GM21825 (cell line): ENCODE data around the gene NYAP1.
"Not testable (repeated sequence)": the region's sequence is repeated elsewhere in the genome, so short reads cannot be mapped to it uniquely, and the experiment has no call there.

Experiments
- ATAC-seq: cut with Tn5 transposase; IDR thresholded peaks from one replicate; pipeline ENCODE4 v1.9.1; 2021; ENCODE audit warnings: mild to moderate bottlenecking, moderate library complexity; ENCODE audit not compliant: unreplicated experiment

Gene NYAP1

DNA sequence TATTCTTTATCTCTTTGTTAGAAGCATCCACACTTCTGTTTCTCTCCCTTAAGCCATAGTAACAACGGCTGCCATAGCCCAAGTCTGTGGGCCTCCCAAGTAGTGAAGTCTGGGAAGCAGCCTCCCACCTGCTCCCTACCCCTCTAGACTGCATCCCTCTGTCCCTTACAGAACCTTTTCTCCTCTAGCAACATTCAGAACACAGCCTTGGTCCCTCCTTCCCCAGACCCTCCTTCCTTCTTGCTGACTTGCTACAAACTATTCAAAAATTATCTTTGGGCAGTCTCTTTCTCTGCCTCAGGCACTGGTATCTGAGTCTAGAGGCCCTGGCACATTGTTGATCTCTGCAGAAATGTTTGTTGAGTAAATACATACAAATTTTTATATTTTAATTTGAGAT, 2.3 kb upstream of the NYAP1 start:
- ATAC-seq, result no peak

- no peak for ATAC-seq
Measured at GRCh38 chr7:100482728-100483089, 1.0 kb upstream of the NYAP1 start.

- no peak for ATAC-seq
Measured at GRCh38 chr7:100483090-100483721, 521 bp upstream of the NYAP1 start.

DNA sequence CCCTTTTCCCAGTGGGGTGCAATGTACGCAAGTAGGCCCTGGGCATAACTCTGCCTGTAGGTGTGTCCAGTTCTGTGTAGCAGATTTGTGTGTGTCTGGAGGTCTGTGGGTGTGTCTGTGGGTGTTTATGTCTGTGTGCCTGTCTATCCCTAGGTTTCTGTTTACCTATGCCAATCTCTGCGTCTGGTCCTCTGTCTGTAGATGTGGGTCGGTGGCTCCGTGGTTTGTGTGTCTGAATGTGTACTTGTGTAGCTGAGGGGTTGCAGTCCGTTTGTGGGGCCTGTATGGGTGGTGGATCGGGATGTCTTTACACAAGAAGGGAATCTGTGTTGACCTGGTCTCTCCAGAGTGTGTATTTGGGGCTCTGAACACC, 932 bp downstream of the NYAP1 start:
- ATAC-seq, result no peak

GRCh38 chr7:100485471-100485876, 1.7 kb downstream of the NYAP1 start:
- ATAC-seq, result no peak

DNA sequence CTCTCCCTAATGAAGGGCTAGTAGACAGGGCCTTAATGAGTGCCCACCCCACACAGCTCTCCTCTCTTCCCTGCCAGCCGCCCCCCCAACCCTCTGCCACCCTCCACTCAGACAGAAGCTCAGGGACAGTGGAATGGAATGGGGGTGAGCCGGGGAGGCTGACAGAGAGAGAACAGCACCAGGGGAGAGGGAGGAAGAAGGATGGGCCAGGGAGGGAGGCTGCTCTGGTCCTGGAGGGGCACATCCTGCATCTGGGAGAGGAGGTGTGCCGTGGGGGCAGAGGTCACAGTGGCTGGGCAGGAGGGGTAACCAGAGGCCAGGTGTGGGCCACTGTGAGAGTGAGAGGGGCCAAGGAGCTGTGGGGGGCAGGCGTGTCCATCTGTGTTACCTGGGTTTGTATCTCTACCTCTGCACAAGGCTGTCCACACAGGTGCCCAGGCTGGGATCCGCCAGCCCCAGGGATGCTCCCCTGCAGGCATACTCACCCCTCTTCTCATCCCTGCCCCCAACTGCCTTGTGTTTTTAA, 2.4 kb downstream of the NYAP1 start:
- no peak for ATAC-seq

- no peak for ATAC-seq
Measured at GRCh38 chr7:100486753-100487446, 3.2 kb downstream of the NYAP1 start.

DNA sequence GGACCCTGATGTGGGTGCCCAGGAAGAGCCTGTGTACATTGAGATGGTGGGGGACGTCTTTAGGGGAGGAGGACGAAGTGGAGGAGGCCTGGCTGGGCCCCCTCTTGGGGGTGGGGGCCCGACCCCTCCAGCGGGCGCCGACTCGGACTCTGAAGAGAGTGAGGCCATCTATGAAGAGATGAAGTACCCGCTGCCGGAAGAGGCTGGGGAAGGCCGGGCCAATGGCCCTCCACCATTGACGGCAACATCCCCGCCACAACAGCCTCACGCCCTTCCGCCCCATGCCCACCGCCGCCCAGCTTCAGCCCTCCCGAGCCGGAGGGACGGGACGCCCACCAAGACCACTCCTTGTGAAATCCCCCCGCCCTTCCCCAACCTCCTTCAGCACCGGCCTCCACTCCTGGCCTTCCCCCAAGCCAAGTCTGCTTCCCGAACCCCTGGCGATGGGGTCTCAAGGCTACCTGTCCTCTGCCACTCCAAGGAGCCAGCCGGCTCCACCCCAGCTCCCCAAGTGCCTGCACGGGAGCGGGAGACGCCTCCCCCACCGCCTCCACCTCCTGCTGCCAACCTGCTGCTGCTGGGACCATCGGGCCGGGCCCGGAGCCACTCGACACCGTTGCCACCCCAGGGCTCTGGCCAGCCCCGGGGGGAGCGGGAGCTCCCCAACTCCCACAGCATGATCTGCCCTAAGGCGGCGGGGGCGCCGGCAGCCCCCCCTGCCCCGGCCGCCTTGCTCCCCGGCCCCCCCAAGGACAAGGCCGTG, 4.8 kb downstream of the NYAP1 start:
- no peak for ATAC-seq

- ATAC-seq, result no peak
Measured at GRCh38 chr7:100489121-100489520, 5.4 kb downstream of the NYAP1 start.

GRCh38 chr7:100489824-100490223, 6.1 kb downstream of the NYAP1 start:
- no peak for ATAC-seq

DNA sequence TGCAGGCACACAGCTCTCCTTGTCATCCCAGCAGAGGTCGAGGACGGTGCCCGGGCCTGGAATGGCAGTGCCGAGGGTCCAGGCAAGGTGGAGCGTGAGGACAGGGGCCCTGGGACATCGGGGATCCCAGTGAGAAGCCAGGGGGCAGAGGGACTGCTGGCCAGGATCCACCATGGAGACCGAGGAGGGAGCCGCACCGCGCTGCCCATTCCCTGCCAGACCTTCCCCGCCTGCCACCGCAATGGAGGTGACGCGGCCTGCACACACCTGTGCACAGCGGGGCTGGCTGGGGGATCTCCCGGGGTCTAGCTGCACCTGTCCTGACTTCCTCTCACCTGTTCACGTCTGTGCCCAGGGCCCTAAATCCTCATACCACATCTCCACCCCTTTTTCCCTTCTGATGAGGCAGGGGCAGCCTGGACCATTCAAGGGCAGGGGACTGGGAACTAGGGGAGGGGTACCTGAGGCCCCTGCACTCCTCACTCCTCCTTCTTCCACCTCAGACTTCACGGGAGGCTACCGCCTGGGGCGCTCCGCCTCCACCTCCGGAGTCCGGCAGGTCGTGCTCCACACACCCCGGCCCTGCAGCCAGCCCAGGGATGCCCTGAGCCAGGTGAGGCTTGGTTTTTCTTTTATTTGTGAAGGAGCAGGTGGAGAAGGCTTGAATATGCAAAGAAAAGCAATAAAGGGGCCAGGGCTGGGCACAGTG, 6.9 kb downstream of the NYAP1 start:
- no peak for ATAC-seq

- ATAC-seq, result no peak
Measured at GRCh38 chr7:100491192-100491578, 7.5 kb downstream of the NYAP1 start.

DNA sequence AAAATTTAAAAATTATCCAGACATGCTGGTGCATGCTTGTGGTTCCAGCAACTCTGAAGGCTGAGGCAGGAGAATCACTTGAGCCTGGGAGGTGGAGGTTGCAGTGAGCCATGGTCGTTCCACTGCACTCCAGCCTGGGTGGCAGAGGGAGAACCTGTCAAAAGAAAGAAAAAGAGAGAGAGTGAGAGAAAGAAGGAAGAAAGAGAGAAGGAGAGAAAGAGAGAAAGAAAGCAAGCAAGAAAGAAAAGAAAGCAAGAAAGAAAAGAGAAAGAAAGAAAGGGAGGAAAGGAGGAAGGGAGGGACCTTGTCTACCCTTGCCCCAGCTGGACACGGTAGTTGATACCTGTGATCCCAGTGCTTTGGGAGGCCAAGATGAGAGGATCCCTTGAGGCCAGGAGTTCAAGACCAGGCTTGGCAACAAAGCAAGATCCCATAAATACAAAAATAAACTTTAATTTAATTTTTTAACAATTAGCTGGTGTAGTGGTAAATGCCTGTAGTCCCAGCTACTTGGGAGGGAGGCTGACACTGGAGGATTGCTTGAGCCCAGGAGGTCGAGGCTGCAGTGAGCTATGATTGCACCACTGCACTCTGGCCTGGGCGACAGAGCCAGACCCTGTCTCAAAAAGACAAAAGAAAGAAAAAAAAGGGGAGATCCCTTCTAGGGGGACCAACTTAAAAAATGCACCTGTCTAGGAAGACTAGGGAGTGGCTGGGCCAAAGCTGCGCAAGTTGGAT, 9.2 kb downstream of the NYAP1 start:
- ATAC-seq, result no peak

DNA sequence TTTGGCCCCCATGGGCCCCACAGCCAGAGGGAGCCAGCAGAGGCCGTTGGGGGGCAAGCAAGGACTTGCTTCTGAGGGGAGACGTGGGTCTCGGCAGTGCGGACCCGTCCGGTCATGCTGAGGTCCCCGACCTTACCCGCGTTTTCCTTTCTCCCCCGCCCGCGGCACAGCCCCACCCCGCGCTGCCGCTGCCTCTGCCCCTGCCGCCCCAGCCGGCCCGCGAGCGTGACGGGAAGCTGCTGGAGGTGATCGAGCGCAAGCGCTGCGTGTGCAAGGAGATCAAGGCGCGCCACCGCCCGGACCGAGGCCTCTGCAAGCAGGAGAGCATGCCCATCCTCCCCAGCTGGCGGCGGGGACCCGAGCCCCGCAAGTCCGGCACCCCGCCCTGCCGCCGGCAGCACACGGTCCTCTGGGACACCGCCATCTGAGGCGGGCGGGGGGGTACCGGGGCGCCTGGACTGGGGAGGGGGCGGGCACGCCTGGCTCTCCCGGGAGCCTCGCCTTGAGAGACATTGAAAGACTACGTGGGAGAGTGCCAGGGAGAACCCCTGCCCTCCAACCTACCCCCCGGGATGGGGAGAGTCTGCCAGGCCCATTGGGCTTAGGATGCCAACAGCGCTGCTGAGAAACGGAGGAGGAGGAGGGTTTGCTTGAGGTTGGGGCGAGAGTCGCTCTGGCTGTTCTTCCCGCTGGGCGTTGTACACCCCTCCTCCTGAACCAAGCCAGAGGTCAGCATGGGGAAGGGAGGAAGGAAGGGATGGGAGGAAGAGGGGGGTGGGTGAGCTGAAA, 9.9 kb downstream of the NYAP1 start:
- no peak for ATAC-seq

DNA sequence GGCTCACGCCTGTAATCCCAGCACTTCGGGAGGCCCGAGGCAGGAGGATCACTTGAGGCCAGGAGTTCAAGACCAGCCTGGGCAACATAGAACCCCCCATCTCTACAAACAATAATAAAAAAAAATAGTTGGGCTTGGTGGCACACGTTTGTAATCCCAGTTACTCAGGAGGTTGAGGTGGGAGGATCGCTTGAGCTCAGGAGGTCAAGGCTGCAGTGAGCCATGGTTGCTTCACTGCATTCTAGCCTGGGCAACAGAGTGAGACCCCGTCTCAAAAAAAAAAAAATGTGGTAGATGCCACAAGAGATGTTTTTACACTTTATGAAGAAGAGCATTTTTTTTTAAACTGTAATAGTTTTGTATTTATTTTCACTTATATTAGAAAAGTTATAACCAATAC, 12.8 kb downstream of the NYAP1 start:
- ATAC-seq, result no peak

DNA sequence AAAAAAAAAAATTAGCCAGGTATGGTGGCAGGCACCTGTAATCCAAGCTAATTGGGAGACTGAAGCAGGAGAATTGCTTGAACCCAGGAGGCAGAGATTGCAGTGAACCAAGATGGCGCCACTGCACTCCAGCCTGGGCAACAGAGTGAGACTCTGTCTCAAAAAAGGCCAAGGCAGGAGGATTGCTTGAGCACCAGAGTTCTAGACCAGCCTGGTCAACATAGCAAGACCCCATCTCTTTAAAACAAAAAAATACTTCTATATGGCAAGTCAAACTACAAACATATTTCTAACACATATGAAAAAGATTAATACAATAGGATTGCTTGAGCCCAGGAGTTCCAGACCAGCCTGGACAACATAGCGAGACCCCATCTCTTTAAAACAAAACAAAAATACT, 17.0 kb downstream of the NYAP1 start:
- ATAC-seq, result not testable (repeated sequence)

DNA sequence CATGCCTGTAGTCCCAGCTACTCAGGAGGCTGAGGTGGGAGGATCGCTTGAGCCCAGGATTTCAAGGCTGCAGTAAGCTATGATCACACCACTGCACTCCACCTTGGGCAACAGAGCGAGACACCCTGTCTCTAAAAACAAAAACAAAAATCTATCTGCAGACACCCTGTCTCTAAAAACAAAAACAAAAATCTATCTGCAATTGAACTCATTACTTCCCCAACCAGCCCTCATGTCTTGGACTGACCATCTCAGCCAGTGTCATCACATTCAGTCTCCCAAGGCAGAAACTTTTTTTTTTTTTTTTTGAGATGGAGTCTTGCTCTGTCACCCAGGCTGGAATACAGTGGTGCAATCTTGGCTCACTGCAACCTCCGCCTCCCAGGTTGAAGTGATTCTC, 20.3 kb downstream of the NYAP1 start:
- not testable (repeated sequence) for ATAC-seq

DNA sequence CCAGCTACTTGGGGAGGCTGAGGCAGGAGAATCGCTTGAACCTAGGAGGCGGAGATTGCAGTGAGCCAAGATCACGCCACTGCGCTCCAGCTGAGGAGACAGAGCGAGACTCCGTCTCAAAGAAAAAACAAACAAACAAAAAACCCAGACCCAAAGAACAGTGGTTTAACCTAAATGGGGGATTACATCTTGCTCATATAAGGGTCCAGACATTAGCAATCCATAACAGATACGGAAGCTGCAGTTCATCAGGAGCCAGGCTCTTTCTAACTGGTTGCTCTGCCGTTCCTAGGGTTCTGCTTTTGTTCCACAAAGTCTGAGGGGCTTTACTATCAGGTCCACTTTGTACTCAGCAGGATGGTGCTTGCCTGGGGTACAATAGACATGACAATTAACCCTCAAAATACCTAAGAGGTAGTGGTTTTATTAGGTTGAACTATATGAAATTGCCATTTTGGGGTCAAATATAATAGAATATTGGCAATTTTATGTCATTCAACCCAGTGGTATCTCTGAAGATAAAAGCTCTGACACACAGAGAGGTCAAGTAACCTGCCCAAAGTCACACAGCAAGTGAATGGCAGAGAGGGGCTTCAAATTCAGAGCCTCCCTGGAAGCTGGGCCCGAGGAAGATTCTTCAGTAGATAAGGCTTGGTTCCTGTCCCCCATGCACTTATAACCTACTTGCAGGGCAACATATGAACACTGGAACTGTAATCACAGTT, 21.3 kb downstream of the NYAP1 start:
- ATAC-seq, result no peak

GRCh38 chr7:100506356-100506923, 22.7 kb downstream of the NYAP1 start:
- no peak for ATAC-seq
